Osteoblast (primary cell): ENCODE data around the gene STAP2. TPM values are rescaled to one million over a fixed set of nuclear protein-coding genes. Genes with fewer than 3 reads are reported as not detected.
A peak's percentile ranks its signal among the peaks of the same experiment; 100 is the strongest.
"Not testable (repeated sequence)": the region's sequence is repeated elsewhere in the genome, so short reads cannot be mapped to it uniquely, and the experiment has no call there.

Source experiments
- DNase-seq: peaks from one replicate; pipeline ENCODE4 v3.0.0; 2011; ENCODE audit warnings: low spot score, mixed read lengths; ENCODE audit not compliant: insufficient read length; ENCODE audit errors: missing footprints
- H2AFZ ChIP-seq: 2 replicates; pipeline ENCODE4 v1.6.0; 2011; ENCODE audit warnings: mild to moderate bottlenecking, low read length
- H3K27ac ChIP-seq: 2 replicates; pipeline ENCODE4 v1.5.1; 2011; ENCODE audit warnings: mild to moderate bottlenecking, low read depth, low read length, moderate library complexity
- H3K27me3 ChIP-seq: 2 replicates; pipeline ENCODE4 v1.6.0; 2012; ENCODE audit warnings: mild to moderate bottlenecking, control low read depth, inconsistent platforms, low read length, moderate library complexity; ENCODE audit not compliant: insufficient read depth
- H3K36me3 ChIP-seq: 2 replicates; pipeline ENCODE4 v1.5.1; 2011; ENCODE audit warnings: mild to moderate bottlenecking, low read length, control low read depth, moderate library complexity; ENCODE audit not compliant: insufficient read depth
- H3K4me1 ChIP-seq: 2 replicates; pipeline ENCODE4 v1.5.1; 2011; ENCODE audit warnings: mild to moderate bottlenecking, low read length, control low read depth, moderate library complexity; ENCODE audit not compliant: insufficient read depth
- H3K4me2 ChIP-seq: 2 replicates; pipeline ENCODE4 v1.6.0; 2011; ENCODE audit warnings: mild to moderate bottlenecking, low read length; ENCODE audit not compliant: insufficient read depth
- H3K4me3 ChIP-seq: fragments of 200-600 bp; sonication (generic); 3 replicates; pipeline ENCODE4 v1.5.1; 2012; ENCODE audit warnings: mild to moderate bottlenecking, low read length, inconsistent platforms; ENCODE audit not compliant: insufficient read depth
- H3K79me2 ChIP-seq: 2 replicates; pipeline ENCODE4 v1.6.0; 2012; ENCODE audit warnings: mild to moderate bottlenecking, low read length, control low read depth, inconsistent platforms; ENCODE audit not compliant: insufficient read depth
- H3K9me3 ChIP-seq: 2 replicates; pipeline ENCODE4 v1.5.1; 2011; ENCODE audit warnings: low read depth, low read length, control low read depth
- H4K20me1 ChIP-seq: 2 replicates; pipeline ENCODE4 v1.6.0; 2012; ENCODE audit warnings: mild to moderate bottlenecking, low read length, control low read depth; ENCODE audit not compliant: insufficient read depth
- total RNA-seq: library from RNA; depleted of rRNA; stranded (reverse); fragments of >200 nt; gene quantifications from 2 replicates; pipeline ENCODE4 v1.2.3, GENCODE V29; 2012
- TF ChIP-seq, protein P1 (sequence below): IDR thresholded peaks from 2 replicates; pipeline ENCODE4 v1.5.1; 2011; ENCODE audit warnings: mild to moderate bottlenecking, low read depth, low read length, moderate library complexity; ENCODE audit errors: extremely low read depth

STAP2 gene
- total RNA-seq, 1 donor = 2.5 TPM

DNA sequence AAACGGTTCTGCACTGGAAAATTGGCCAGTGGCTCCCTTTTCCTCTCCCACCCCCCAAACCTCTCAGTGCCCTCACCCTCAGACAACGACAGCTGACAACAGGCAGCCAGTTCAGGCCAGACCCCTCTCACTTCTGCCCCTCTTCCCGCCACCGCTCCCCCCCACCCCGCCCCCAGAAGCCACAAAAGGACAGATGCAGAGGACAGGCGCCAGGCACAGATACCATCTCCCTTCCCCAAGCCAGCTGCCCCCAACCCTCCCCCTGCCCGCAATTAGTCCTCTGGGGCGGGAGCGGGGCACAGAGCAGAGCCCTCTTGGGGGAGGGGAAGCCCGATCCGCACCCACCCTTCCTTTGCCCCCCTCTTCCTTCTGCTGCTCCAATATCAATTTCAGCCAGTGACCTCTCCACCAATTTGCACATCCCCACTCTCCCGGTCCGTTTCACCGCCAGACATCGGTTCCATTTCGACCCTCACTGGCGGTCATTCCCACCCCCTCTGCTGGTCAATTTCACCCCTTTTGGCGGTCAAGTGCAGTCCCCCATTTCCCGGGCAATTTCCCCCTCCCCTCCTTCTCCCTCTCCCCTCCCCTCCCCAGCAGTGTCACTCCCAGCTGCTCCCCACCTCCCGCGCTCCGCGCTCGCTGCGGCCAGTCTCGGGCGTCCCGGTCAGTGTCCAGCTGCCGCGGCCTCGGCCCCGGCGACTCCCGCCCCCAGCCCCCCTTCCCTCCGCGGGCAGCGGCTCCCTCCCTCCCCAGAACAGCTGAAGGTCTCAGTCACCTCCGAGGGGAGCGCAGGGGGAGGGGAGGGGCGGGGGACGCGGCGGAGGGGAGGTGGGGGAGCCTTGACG is 60.0 kb downstream of the STAP2 start, which contains the start of gene SHD:
TSS of gene SHD (plus strand) at position 848 of the 848 bp plus-strand sequence. CDS start 798 bp downstream, outside the sequence.
- Histone ChIP-seq H3K27ac (no peak within 1 kb of the TSS), H3K4me1 (no peaks in the 10 kb centered on the region), H3K9me3 (no peaks in the 10 kb centered on the region), H3K4me3 (no peak within 1 kb of the TSS), H3K27me3 (peaks cover 32% of the 10 kb centered on the region), H2AFZ (no peak within 1 kb of the TSS), H4K20me1 (no peaks in the 10 kb centered on the region), H3K79me2 (no peaks in the 10 kb centered on the region), H3K4me2 (no peak within 1 kb of the TSS), H3K36me3 (no peaks in the 10 kb centered on the region)
- TF ChIP-seq, protein P1, sequence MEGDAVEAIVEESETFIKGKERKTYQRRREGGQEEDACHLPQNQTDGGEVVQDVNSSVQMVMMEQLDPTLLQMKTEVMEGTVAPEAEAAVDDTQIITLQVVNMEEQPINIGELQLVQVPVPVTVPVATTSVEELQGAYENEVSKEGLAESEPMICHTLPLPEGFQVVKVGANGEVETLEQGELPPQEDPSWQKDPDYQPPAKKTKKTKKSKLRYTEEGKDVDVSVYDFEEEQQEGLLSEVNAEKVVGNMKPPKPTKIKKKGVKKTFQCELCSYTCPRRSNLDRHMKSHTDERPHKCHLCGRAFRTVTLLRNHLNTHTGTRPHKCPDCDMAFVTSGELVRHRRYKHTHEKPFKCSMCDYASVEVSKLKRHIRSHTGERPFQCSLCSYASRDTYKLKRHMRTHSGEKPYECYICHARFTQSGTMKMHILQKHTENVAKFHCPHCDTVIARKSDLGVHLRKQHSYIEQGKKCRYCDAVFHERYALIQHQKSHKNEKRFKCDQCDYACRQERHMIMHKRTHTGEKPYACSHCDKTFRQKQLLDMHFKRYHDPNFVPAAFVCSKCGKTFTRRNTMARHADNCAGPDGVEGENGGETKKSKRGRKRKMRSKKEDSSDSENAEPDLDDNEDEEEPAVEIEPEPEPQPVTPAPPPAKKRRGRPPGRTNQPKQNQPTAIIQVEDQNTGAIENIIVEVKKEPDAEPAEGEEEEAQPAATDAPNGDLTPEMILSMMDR = no peak
- DNase-seq = peak; percentile 77

- H3K79me2 ChIP-seq = no peaks in the 10 kb centered on the region
- peak; percentile 68 for DNase-seq
Measured at GRCh38 chr19:4278010-4278409, 60.6 kb downstream of the STAP2 start.

GRCh38 chr19:4277191-4277696 is 61.4 kb downstream of the STAP2 start:
- Histone ChIP-seq H3K27me3 (peaks cover 28% of the 10 kb centered on the region), H2AFZ (no peak overlapping the region), H3K27ac (no peak overlapping the region), H3K4me1 (no peaks in the 10 kb centered on the region), H3K79me2 (no peaks in the 10 kb centered on the region), H3K9me3 (no peaks in the 10 kb centered on the region), H3K4me2 (no peak overlapping the region), H3K4me3 (no peak overlapping the region), H4K20me1 (no peaks in the 10 kb centered on the region), H3K36me3 (no peaks in the 10 kb centered on the region)
- peak; percentile 86 for DNase-seq
- TF ChIP-seq, protein P1 = no peak

More at GRCh38 chr19:4278010-4278409, 60.6 kb downstream of the STAP2 start:
- no peak overlapping the region for H3K27ac ChIP-seq
- TF ChIP-seq, protein P1 = no peak
- peaks cover 29% of the 10 kb centered on the region for H3K27me3 ChIP-seq
- no peak overlapping the region for H3K4me3 ChIP-seq
- H3K36me3 ChIP-seq = no peaks in the 10 kb centered on the region
- H3K9me3 ChIP-seq = no peaks in the 10 kb centered on the region
- no peak overlapping the region for H3K4me2 ChIP-seq
- H3K4me1 ChIP-seq = no peaks in the 10 kb centered on the region
- H4K20me1 ChIP-seq = no peaks in the 10 kb centered on the region
- no peak overlapping the region for H2AFZ ChIP-seq

GRCh38 chr19:4274321-4274686 is 64.3 kb downstream of the STAP2 start:
- H3K9me3 ChIP-seq, H3K4me2 ChIP-seq: not testable (repeated sequence)
- peaks cover 12% of the 10 kb centered on the region for H3K27me3 ChIP-seq

More at GRCh38 chr19:4274321-4274686, 64.3 kb downstream of the STAP2 start:
- DNase-seq, H2AFZ ChIP-seq, H3K36me3 ChIP-seq, H3K4me1 ChIP-seq, H3K4me3 ChIP-seq, H3K79me2 ChIP-seq, H3K27ac ChIP-seq, H4K20me1 ChIP-seq: not testable (repeated sequence)

Other genes with a start within 250 kb of the STAP2 start
- gene MAP2K2, start 214.7 kb downstream of the STAP2 start, total RNA-seq = 221 and 233 TPM in 2 replicates
- not detected in 2 replicates for gene CREB3L3, start 185.2 kb downstream of the STAP2 start, total RNA-seq
- gene SIRT6, start 156.3 kb downstream of the STAP2 start, total RNA-seq = 8.3 and 16.3 TPM in 2 replicates
- gene ANKRD24, start 156.1 kb downstream of the STAP2 start, total RNA-seq = 0.29 and 0.72 TPM in 2 replicates
- gene EBI3, start 109.3 kb downstream of the STAP2 start, total RNA-seq = not detected in 2 replicates
- 15.3 and 17.0 TPM in 2 replicates for gene YJU2, start 91.7 kb downstream of the STAP2 start, total RNA-seq
- gene SHD, start 59.6 kb downstream of the STAP2 start, total RNA-seq = not detected in 2 replicates
- gene TMIGD2, start 36.4 kb downstream of the STAP2 start, total RNA-seq = not detected in 2 replicates
- 0.29 and 1.1 TPM in 2 replicates for gene FSD1, start 34.2 kb downstream of the STAP2 start, total RNA-seq
- 6.8 and 6.9 TPM in 2 replicates for gene MPND, start 4.7 kb upstream of the STAP2 start, total RNA-seq
- 83.2 and 84.9 TPM in 2 replicates for gene SH3GL1, start 61.7 kb upstream of the STAP2 start, total RNA-seq
- gene CHAF1A, start 63.8 kb upstream of the STAP2 start, total RNA-seq = 3.6 and 5.6 TPM in 2 replicates
- gene UBXN6, start 119.0 kb upstream of the STAP2 start, total RNA-seq = 120 and 136 TPM in 2 replicates
- 44.2 and 48.5 TPM in 2 replicates for gene HDGFL2, start 133.5 kb upstream of the STAP2 start, total RNA-seq
- gene PLIN4, start 179.7 kb upstream of the STAP2 start, total RNA-seq = under 0.01 TPM in 2 replicates
- 0.36 TPM in 1 of 2 replicates, not detected in the other for gene PLIN5, start 196.4 kb upstream of the STAP2 start, total RNA-seq
- not detected in 2 replicates for gene LRG1, start 201.2 kb upstream of the STAP2 start, total RNA-seq
- gene SEMA6B, start 220.9 kb upstream of the STAP2 start, total RNA-seq = 0.29 and 0.36 TPM in 2 replicates